ENCODE measurements around the gene DBH. TPM values are rescaled to one million over a fixed set of nuclear protein-coding genes. Genes with fewer than 3 reads are reported as not detected.

The DBH gene
- total RNA-seq, 1 donor from 2014 or later: not detected

GRCh38 chr9:133689151-133689763 lies 53.1 kb downstream of the DBH start:
- H3K27ac ChIP-seq: no peak overlapping the region
- no peak for TF ChIP-seq CTCF (IDR thresholded peaks at IDR 0.05)
- H3K9me3 ChIP-seq: no peaks in the 10 kb centered on the region
- intact Hi-C loops (cut with DNase I): no loop called here
- H3K27me3 ChIP-seq: no peaks in the 10 kb centered on the region
- H3K4me1 ChIP-seq: peaks cover 6% of the 10 kb centered on the region
- no peak for ATAC-seq
- no peak for DNase-seq
- H3K36me3 ChIP-seq: no peaks in the 10 kb centered on the region
- H3K4me3 ChIP-seq: no peak overlapping the region

- ATAC-seq (peak; percentile 88), DNase-seq (peak; percentile 82)
- Histone ChIP-seq H3K27ac (no peak overlapping the region), H3K4me3 (no peak overlapping the region), H3K27me3 (no peaks in the 10 kb centered on the region), H3K9me3 (no peaks in the 10 kb centered on the region), H3K4me1 (no peaks in the 10 kb centered on the region), H3K36me3 (no peaks in the 10 kb centered on the region)
- intact Hi-C loops (cut with DNase I): no loop called here
- no peak for TF ChIP-seq CTCF (IDR thresholded peaks at IDR 0.05)
Observed at GRCh38 chr9:133690081-133690561, 54.0 kb downstream of the DBH start.

GRCh38 chr9:133691191-133691590 lies 55.0 kb downstream of the DBH start:
- intact Hi-C loops (cut with DNase I): no loop called here
- Histone ChIP-seq H3K27me3 (no peaks in the 10 kb centered on the region), H3K9me3 (no peaks in the 10 kb centered on the region), H3K4me1 (no peaks in the 10 kb centered on the region), H3K27ac (no peak overlapping the region), H3K36me3 (no peaks in the 10 kb centered on the region), H3K4me3 (no peak overlapping the region)
- DNase-seq: no peak
- TF ChIP-seq CTCF (IDR thresholded peaks at IDR 0.05): no peak
- ATAC-seq: no peak

- H3K4me3 ChIP-seq: no peak overlapping the region
- H3K9me3 ChIP-seq: no peaks in the 10 kb centered on the region
- DNase-seq (no peak), ATAC-seq (no peak)
- H3K27me3 ChIP-seq: no peaks in the 10 kb centered on the region
- intact Hi-C loops (cut with DNase I): no loop called here
- TF ChIP-seq CTCF (IDR thresholded peaks at IDR 0.05): no peak
- no peaks in the 10 kb centered on the region for H3K4me1 ChIP-seq
- H3K36me3 ChIP-seq: no peaks in the 10 kb centered on the region
- no peak overlapping the region for H3K27ac ChIP-seq
Observed at GRCh38 chr9:133691626-133692363, 55.6 kb downstream of the DBH start.

GRCh38 chr9:133692364-133692985 lies 56.3 kb downstream of the DBH start:
- Histone ChIP-seq H3K4me3 (no peak overlapping the region), H3K9me3 (no peaks in the 10 kb centered on the region), H3K27me3 (no peaks in the 10 kb centered on the region), H3K27ac (no peak overlapping the region), H3K36me3 (no peaks in the 10 kb centered on the region), H3K4me1 (no peaks in the 10 kb centered on the region)
- TF ChIP-seq CTCF (IDR thresholded peaks at IDR 0.05): no peak
- DNase-seq (no peak), ATAC-seq (no peak)
- intact Hi-C loops (cut with DNase I): no loop called here
